Calu3 (cell line): ENCODE data around the gene NR2C1. TPM values are rescaled to one million over a fixed set of nuclear protein-coding genes. Genes with fewer than 3 reads are reported as not detected.
A peak's percentile ranks its signal among the peaks of the same experiment; 100 is the strongest.

Experiments used
- BruUV-seq: library from RNA; stranded (reverse); fragments of 400-500 nt; replicated peaks from 2 replicates; lab custom pipeline; 2021; lab: Mats Ljungman, UMichigan
- CTCF ChIA-PET: fragments of 300-600 bp; sonication (Branson Sonifier 250); formaldehyde crosslinking; loops from one replicate; lab custom pipeline; 2022; ENCODE audit warnings: antibody characterized with exemption; lab: Charles Lee
- DNase-seq: peaks from one replicate; pipeline ENCODE4 v3.0.0; 2022
- H3K27ac Mint-ChIP-seq: one replicate; pipeline ENCODE4 v1.8.0; 2022; ENCODE audit warnings: mixed read lengths; ENCODE audit not compliant: unreplicated experiment
- H3K27me3 Mint-ChIP-seq: one replicate; pipeline ENCODE4 v1.8.0; 2022; ENCODE audit warnings: mixed read lengths; ENCODE audit not compliant: unreplicated experiment
- H3K36me3 Mint-ChIP-seq: one replicate; pipeline ENCODE4 v1.8.0; 2022; ENCODE audit warnings: mild to moderate bottlenecking, moderate library complexity, mixed read lengths; ENCODE audit not compliant: insufficient read depth, unreplicated experiment
- H3K4me1 Mint-ChIP-seq: one replicate; pipeline ENCODE4 v1.8.0; 2022; ENCODE audit warnings: mild to moderate bottlenecking, low read depth, mixed read lengths; ENCODE audit not compliant: unreplicated experiment
- H3K4me3 Mint-ChIP-seq: one replicate; pipeline ENCODE4 v1.8.0; 2022; ENCODE audit warnings: mild to moderate bottlenecking, low read depth, moderate library complexity, mixed read lengths; ENCODE audit not compliant: unreplicated experiment
- H3K9me3 Mint-ChIP-seq: one replicate; pipeline ENCODE4 v1.8.0; 2022; ENCODE audit warnings: low read depth, mixed read lengths; ENCODE audit not compliant: unreplicated experiment
- intact Hi-C: fragments of 100-400 bp; cut with micrococcal nuclease; formaldehyde crosslinking; loops from one replicate; pipeline ENCODE4 v1.10.0; 2022; ENCODE audit not compliant: unreplicated experiment
- total RNA-seq: library from RNA; stranded (reverse); gene quantifications from 2 replicates; pipeline ENCODE4 v1.2.3, GENCODE V29; 2022
- TF ChIP-seq, protein P1 (sequence below): fragments of 200-600 bp; IDR thresholded peaks from one replicate; pipeline ENCODE4 v1.8.0; 2022; ENCODE audit warnings: antibody characterized with exemption; ENCODE audit not compliant: unreplicated experiment

Gene NR2C1
- total RNA-seq, 1 experiment from 2014 or later, result 50.3 TPM

DNA sequence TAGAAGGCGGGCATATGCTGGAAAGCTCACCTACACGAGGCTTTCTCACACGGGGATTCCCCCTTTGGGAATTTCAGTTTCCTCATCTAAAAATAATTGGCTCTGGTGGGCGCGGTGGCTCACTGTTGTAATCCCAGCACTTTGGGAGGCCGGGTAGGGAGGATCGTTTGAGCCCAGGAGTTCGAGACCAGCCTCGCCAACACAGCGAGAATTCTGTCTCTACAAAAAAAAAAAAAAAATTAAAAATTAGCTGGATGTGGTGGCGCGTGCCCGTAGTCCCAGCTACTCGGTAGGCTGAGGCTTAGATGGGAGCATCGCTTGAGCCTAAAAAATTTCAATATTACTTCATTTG is 69.5 kb downstream of the NR2C1 start:
- peaks cover 21% of the 10 kb centered on the region for H3K36me3 Mint-ChIP-seq
- intact Hi-C loops, result no loop called here
- DNase-seq, result no peak
- no peaks in the 10 kb centered on the region for H3K27me3 Mint-ChIP-seq
- H3K4me3 Mint-ChIP-seq, result peak overlapping the region; percentile 92
- CTCF ChIA-PET, result interaction anchor here (0.5 to 1.2 kb wide), 8 partner anchors 9 to 624 kb away, joined by 3 to 4 read pairs (median 3); no protein-coding TSS in a partner anchor
- H3K27ac Mint-ChIP-seq, result peak overlapping the region; percentile 93
- H3K4me1 Mint-ChIP-seq, result peaks cover 13% of the 10 kb centered on the region
- TSS peak; percentile 65 for BruUV-seq
- peaks cover 7% of the 10 kb centered on the region for H3K9me3 Mint-ChIP-seq
- TF ChIP-seq, protein P1, sequence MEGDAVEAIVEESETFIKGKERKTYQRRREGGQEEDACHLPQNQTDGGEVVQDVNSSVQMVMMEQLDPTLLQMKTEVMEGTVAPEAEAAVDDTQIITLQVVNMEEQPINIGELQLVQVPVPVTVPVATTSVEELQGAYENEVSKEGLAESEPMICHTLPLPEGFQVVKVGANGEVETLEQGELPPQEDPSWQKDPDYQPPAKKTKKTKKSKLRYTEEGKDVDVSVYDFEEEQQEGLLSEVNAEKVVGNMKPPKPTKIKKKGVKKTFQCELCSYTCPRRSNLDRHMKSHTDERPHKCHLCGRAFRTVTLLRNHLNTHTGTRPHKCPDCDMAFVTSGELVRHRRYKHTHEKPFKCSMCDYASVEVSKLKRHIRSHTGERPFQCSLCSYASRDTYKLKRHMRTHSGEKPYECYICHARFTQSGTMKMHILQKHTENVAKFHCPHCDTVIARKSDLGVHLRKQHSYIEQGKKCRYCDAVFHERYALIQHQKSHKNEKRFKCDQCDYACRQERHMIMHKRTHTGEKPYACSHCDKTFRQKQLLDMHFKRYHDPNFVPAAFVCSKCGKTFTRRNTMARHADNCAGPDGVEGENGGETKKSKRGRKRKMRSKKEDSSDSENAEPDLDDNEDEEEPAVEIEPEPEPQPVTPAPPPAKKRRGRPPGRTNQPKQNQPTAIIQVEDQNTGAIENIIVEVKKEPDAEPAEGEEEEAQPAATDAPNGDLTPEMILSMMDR, result no peak

DNA sequence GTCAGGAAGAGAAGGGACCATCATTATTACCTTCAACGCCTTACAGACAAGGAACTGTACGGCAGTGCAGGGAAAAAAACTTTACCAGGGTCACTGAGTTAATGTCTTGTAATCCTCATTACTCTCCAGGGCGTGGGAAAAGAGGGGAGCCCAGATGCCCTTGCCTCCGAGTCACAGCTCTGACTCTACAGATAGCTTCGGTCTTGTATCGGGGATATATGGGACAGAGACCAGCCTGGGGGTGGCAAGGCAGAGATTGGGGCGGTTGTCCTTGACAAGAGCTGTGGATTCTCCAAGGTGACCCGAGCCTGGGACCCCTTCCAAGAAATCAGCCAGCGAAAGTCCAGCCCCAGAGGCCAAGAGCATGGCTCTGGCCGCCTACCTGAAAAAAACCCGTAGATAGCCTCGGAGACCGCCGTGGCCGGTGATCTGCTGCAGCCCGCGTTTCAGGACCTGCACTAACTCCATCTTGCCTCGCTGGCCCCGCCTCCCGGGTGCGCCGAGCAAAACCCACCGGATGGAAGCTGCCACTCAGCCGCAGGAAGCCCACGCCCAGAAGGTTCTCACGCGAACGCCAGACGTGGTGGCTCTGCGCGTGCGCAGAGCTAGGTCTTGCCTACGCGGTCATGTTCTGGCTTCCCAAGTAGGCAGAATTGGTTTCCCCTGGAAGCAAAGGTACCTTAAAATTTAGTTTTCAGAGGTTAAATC is 70.1 kb downstream of the NR2C1 start, which contains the start of gene NDUFA12:
Gene NDUFA12 (minus strand): TSS at position 485 of the 708 bp plus-strand sequence. CDS start 17 bp downstream, at position 468.
- peaks cover 21% of the 10 kb centered on the region for H3K36me3 Mint-ChIP-seq
- TF ChIP-seq, protein P1, result no peak
- BruUV-seq, result TSS peak; percentile 50
- peaks cover 7% of the 10 kb centered on the region for H3K9me3 Mint-ChIP-seq
- CTCF ChIA-PET, result interaction anchor here (0.5 to 1.2 kb wide), 6 partner anchors 8 to 333 kb away, joined by 3 to 4 read pairs (median 3); no protein-coding TSS in a partner anchor
- no peaks in the 10 kb centered on the region for H3K27me3 Mint-ChIP-seq
- H3K4me1 Mint-ChIP-seq, result peaks cover 13% of the 10 kb centered on the region
- peak within 1 kb of the TSS; percentile 92 for H3K4me3 Mint-ChIP-seq
- peak within 1 kb of the TSS; percentile 93 for H3K27ac Mint-ChIP-seq
- DNase-seq, result peak; percentile 98
- intact Hi-C loops, result no loop called here

DNA sequence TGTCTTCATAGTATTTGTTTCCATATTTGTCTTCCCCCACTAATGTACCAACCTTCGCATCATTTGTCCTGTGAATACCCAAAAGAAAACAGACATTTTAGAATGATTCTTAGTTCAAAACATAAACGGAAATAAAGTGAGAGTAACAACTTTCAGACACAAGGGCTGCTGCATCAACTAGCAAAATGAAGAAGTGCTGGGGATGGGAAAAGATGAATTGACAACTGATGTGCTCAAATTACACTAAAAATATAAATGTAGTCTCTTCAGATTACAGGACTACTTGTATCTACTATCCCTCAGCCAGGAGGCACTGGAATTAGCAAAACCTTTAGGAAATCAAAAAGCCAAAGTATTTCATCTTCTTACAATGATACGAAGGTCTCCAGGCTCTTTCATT is 70.7 kb downstream of the NR2C1 start:
- CTCF ChIA-PET, result interaction anchor here (1.1 to 1.2 kb wide), 2 partner anchors 11 to 114 kb away, joined by 3 read pairs; no protein-coding TSS in a partner anchor
- Mint-ChIP-seq H3K27me3 (no peaks in the 10 kb centered on the region), H3K9me3 (peaks cover 7% of the 10 kb centered on the region), H3K27ac (peak overlapping the region; percentile 93), H3K4me3 (peak overlapping the region; percentile 92), H3K36me3 (peaks cover 21% of the 10 kb centered on the region), H3K4me1 (peaks cover 13% of the 10 kb centered on the region)
- BruUV-seq, result no TSS peak
- intact Hi-C loops, result no loop called here
- no peak for DNase-seq
- TF ChIP-seq, protein P1, result no peak

DNA sequence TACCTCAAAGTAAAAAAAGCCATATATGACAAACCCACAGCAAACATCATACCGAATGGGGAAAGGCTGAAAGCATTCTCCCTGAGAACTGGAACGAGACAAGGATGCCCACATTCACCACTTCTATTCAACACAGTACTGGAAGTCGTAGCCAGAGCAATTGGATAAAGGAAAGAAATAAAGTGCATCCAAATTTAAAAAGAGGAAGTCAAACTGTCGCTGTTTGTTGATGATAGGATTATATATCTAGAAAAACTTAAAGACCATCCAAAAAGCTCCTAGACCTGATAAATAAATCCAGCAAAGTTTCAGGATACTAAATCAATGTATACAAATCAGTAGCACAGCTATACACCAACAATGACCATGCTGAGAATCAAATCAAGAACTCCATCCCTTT is 75.1 kb downstream of the NR2C1 start:
- no peaks in the 10 kb centered on the region for H3K27me3 Mint-ChIP-seq
- TF ChIP-seq, protein P1, result no peak
- no peak overlapping the region for H3K27ac Mint-ChIP-seq
- DNase-seq, result no peak
- no TSS peak for BruUV-seq
- H3K9me3 Mint-ChIP-seq, result no peaks in the 10 kb centered on the region
- peaks cover 29% of the 10 kb centered on the region for H3K36me3 Mint-ChIP-seq
- H3K4me3 Mint-ChIP-seq, result no peak overlapping the region
- intact Hi-C loops, result no loop called here
- CTCF ChIA-PET, result interaction anchor here (0.6 kb wide), 1 partner anchor 500 kb away, joined by 5 read pairs; no protein-coding TSS in a partner anchor
- peaks cover 17% of the 10 kb centered on the region for H3K4me1 Mint-ChIP-seq
